ENCODE data around the gene MOSMO.
"Not testable (repeated sequence)": the region's sequence is repeated elsewhere in the genome, so short reads cannot be mapped to it uniquely, and the experiment has no call there.

MOSMO gene

GRCh38 chr16:22093996-22094395 is 86.1 kb downstream of the MOSMO start:
- DNase-seq (ENCODE audit: low read depth), result no peak

DNA sequence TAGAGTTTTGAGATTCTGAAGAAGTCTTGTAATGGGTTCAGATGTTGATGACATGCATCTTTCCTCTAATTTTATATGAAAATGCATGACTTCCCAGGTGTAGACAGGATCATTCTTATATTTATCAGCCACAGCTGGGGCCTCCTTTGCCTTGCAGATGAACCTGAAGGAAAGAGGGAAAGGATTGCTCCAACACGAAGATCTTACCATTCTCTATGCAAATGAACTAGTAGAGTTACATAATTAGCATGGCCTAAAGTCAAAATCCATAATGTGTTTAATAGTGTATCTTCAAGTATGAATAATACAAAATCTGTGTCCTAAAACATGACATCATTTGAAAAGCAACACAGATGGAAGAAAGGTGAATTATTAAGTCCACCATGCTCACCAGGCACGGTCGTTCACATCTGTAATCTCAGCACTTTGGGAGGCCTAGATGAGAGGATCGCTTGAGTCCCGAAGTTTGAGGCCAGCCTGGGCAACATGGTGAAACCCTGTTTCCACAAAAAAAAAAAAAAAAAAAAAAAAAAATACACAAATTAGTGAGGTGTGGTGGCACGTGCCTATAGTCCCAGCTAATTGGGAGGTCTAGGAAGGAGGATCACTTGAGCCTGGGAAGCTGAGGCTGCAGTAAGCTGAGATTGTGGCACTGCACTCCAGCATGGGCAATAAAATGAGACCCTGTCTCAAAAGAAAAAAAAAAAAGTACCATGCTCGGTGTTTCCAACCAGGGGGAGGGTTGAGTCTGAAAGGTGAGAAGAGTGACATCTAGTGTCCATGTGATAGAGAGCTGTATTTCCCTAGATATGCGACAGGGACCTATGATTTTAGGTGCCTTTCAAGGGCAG is 90.7 kb downstream of the MOSMO start:
- no peak for DNase-seq (ENCODE audit: low read depth)

DNA sequence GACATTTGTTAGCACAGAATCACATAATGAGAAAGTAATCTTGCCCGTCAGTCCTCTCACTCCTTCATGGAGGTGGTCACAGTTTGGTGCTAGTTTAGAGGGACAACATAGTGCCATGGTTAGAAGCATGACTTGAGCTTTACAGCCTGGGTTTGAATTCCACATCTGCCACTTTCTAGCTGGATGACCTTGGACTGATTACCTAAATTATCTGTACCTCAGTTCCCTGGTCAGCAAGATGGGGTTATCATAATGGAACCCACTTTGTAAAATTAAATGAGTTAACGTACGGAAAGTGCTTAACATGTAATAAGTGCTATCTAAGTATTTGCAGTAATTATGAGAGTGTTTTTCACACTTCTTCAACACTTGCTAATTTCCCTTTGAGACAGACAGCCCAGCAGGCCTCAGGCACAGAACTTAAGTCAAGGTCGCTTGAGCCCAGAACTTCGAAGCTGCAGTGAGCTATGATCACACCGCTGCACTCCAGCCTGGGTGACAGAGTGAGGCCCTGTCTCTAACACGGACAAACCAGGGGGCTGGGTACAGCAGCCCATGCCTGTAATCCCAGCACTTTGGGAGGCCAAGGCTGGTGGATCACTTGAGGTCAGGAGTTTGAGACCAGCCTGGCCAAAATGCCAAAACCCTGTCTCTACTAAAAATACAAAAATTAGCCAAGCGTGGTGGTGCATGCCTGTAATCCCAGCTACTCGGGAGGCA is 91.5 kb downstream of the MOSMO start:
- DNase-seq (ENCODE audit: low read depth), result no peak

DNA sequence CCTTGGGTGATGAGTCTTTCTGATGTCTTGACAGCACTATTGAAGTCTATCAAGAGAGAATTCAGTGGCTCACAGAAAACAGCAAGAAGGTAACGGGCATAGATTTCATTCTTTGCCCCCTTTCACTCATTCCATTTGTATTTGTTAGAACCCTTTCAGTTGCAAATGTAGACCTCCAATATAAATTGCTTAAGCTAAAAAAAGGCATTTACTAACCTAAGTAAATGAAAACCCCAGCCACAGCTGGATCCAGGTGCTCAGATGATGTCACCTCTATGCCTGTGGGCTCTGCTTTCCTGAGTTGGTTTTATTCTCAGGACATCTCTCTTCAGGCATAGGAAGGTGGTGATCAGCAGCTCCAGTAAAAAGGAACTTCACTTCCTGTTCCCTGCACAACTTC is 95.5 kb downstream of the MOSMO start:
- DNase-seq (ENCODE audit: low read depth), result no peak

GRCh38 chr16:22109258-22109898 is 101.5 kb downstream of the MOSMO start:
- DNase-seq (ENCODE audit: low read depth), result no peak

DNA sequence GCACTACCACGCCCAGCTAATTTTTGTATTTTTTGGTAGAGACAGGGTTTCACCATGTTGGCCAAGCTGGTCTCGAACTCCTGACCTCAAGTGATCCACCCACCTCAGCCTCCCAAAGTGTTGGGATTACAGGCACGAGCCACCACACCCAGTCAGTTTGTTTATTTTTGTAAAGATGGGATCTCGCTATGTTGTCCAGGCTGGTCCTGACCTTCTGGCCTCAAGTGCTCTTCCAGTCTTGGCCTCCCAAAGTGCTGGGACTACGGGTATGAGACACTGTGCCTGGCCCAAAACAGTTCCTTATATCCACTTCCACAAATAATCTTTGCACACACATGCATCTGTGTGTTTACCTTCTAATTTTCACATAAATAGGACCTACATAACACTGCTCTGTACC is 103.7 kb downstream of the MOSMO start:
- DNase-seq (ENCODE audit: low read depth), result not testable (repeated sequence)

- DNase-seq (ENCODE audit: low read depth), result no peak
These were observed 108.3 kb downstream of the MOSMO start for GRCh38 chr16:22116095-22116700.

GRCh38 chr16:22117609-22118008 is 109.7 kb downstream of the MOSMO start:
- DNase-seq (ENCODE audit: low read depth), result no peak

GRCh38 chr16:22120440-22120839 is 112.5 kb downstream of the MOSMO start:
- DNase-seq (ENCODE audit: low read depth), result no peak

GRCh38 chr16:22122239-22122638 is 114.3 kb downstream of the MOSMO start:
- no peak for DNase-seq (ENCODE audit: low read depth)

DNA sequence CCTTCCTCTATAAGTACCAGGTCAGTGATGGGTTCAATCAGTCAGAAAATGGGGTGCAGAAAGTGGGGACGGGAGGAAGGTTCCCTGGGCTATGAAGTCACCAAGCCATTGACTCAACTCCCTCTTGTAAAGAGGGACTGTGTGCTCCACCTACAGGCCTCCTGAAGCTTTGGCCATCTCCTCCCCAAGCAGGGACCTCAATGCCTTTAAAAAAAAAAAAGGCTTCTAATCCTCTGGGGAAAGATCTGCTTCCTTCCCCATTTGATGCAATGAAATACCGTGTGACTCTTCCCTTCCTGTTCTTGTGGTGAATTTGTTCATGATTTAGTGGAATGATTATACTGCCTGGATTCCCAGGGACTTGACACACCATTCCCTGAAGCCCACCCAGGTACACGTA is 115.2 kb downstream of the MOSMO start:
- DNase-seq (ENCODE audit: low read depth), result no peak

DNA sequence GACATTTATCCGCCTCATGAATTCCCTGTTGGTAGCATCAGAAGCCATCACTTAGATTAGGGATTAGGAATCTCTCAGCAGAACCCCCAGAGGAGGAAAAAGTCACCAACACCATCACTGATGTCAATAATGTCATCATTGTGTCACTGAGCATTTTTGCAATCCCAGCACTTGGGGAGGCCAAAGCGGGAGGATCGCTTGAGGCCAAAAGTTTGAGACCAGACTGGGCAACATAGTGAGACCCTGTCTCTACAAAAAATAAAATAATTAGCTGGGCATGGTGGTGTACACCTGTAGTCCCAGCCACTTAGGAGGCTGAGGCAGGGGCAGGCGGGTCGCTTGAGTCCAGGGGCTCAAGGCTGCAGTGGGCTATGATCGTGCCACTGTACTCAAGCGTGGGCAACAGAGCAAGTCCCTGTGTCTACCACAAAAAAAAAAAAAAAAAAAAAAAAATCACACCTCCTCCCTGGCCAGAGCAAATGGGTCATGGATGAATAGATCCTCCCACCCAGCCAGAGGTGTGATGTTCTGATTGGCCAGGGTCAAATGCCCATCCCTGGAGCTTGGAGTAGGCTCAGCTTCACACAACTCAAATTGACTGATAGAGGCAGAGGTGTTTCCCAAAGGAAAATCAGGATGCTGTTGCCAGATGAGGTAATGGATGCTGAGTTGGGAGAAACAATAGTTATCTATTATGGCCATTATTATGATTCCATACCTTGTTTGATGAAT is 116.0 kb downstream of the MOSMO start:
- DNase-seq (ENCODE audit: low read depth), result no peak

DNA sequence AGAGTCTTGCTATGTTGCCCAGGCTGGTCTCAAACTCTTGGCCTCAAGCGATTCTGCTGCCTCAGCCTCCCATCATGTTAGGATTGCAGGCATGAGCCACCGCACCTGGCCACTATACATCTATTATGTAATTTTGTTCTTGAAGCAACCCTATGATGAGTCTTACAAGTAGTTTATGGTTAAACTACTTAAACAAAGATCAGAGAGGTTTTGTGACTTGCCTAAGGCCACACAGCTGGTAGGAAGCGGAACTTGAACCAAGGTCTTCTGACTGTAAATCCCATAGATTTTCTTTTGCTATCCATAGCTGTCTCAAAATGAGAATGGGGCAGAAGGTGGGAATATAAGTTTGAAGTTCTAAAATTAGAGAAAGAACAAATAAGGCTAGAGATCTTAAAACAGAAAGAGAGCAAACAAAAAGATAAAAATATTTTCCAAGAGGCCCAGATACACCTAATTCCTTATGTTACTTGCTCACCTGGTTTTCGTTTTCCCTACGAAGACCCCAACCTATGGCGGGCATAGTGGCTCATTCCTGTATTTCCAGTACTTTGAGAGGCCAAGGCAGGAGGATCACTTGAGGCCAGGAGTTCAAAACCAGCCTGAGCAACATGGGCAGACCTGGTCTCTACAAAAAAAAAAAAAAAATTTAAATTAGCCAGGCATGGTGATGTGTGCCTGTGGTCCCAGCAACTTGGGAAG is 116.8 kb downstream of the MOSMO start:
- DNase-seq (ENCODE audit: low read depth), result no peak

- no peak for DNase-seq (ENCODE audit: low read depth)
These were observed 118.2 kb downstream of the MOSMO start for GRCh38 chr16:22126037-22126558.

GRCh38 chr16:22128537-22128936 is 120.6 kb downstream of the MOSMO start:
- DNase-seq (ENCODE audit: low read depth), result not testable (repeated sequence)

GRCh38 chr16:22130528-22130927 is 122.6 kb downstream of the MOSMO start:
- DNase-seq (ENCODE audit: low read depth), result no peak

GRCh38 chr16:22132801-22133200 is 124.9 kb downstream of the MOSMO start:
- DNase-seq (ENCODE audit: low read depth), result no peak

Measured in activated gamma-delta T cell treated with anti-CD3 and anti-CD28 coated beads, Interleukin-2, amount 50 U/mL, for 16 hours (primary cell).